Stimulated activated CD8-positive, alpha-beta memory T cell treated with anti-CD3 and anti-CD28 coated beads, Interleukin-7, amount 100 ng/mL, for 4 hours (primary cell): ENCODE data around the gene THOC2.

Experiments
- DNase-seq, 2 donors: peaks; one replicate each; pipeline ENCODE4 v3.0.0-alpha.2; 2020; ENCODE audit warnings: low read depth in 2 of 2

The THOC2 gene

GRCh38 chrX:123570011-123570590, 162.8 kb downstream of the THOC2 start:
- DNase-seq: no peak

- DNase-seq: no peak
These were observed 169.7 kb downstream of the THOC2 start for GRCh38 chrX:123563167-123563566.

- DNase-seq: no peak
These were observed 170.3 kb downstream of the THOC2 start for GRCh38 chrX:123562342-123563146.

GRCh38 chrX:123561439-123562215, 171.2 kb downstream of the THOC2 start:
- no peak for DNase-seq

GRCh38 chrX:123550829-123551228, 182.0 kb downstream of the THOC2 start:
- DNase-seq: no peak
